A172 (cell line): ENCODE measurements around the gene SGSM1. TPM values are rescaled to one million over a fixed set of nuclear protein-coding genes. Genes with fewer than 3 reads are reported as not detected.
A peak's percentile ranks its signal among the peaks of the same experiment; 100 is the strongest.

Source experiments
- DNase-seq: peaks from one replicate; pipeline ENCODE4 v3.0.0-alpha.2; 2015; ENCODE audit warnings: low spot score
- total RNA-seq: library from RNA; depleted of rRNA; stranded (reverse); fragments of >200 nt; shearing (Covaris generic); gene quantifications from 2 replicates; pipeline ENCODE4 v1.2.3, GENCODE V29; 2014

Gene SGSM1
- total RNA-seq, 1 experiment from 2014 or later: not detected

GRCh38 chr22:24948356-24949202, 142.6 kb downstream of the SGSM1 start:
- no peak for DNase-seq

DNA sequence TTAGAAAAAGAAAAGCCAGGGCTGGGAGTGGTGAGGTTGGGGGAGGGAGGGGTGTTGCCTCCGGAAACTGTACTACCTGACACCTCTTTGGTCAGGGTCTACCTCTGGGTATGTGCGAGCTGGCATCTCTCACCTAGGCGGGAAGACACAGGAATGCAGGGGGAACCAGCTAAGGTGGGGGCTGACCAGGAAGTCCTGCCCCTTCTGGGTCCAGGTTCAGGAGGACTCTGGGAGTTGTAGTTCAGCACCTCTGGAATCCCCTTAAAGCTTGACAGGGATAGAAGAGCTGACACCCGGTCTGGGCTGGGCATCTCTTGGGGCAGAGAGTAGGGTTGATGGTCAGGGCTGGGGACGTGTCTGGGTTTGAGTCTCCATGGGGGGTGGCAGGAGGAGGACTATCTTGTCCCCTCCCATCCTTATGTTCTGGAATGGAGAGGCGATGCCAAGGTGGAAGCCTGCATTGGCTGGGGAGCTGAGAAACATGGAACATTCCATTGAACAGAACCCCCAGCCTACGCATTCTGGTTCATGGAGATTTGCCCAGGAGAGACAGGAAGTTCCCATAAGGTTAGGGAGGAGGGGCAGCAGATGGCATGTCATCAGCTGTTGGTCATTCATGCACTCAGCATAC, 144.4 kb downstream of the SGSM1 start:
- DNase-seq: peak; percentile 10

- peak; percentile 27 for DNase-seq
Measured at GRCh38 chr22:24951942-24952836, 146.2 kb downstream of the SGSM1 start, which contains the start of gene KIAA1671. Gene KIAA1671, plus strand, starts transcription at chr22:24952716. Its CDS starts 75,284 bp downstream, at chr22:25028000.

GRCh38 chr22:24952837-24953383, 146.9 kb downstream of the SGSM1 start:
- peak; percentile 48 for DNase-seq

GRCh38 chr22:24953384-24954113, 147.5 kb downstream of the SGSM1 start:
- DNase-seq: no peak

DNA sequence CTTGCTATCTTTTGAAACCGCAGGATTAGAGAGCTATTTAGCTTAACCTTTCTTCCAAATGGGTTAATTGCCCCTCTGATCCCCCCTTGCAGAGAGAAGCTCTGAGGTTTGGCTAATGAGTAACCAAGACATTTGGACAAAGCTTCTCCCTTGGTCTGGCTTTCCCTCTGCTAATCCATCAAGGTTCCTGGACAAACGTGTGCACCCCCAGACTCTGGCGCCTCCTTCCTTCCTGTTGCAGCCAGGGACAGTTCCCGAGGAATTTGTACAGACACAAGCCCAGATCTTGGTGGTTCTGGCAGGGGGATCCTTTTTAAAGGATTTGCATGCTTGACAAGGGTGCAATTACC, 148.1 kb downstream of the SGSM1 start:
- DNase-seq: peak; percentile 23

GRCh38 chr22:24954856-24955255, 148.8 kb downstream of the SGSM1 start:
- no peak for DNase-seq

- DNase-seq: no peak
Measured at GRCh38 chr22:24957043-24957442, 151.0 kb downstream of the SGSM1 start.

DNA sequence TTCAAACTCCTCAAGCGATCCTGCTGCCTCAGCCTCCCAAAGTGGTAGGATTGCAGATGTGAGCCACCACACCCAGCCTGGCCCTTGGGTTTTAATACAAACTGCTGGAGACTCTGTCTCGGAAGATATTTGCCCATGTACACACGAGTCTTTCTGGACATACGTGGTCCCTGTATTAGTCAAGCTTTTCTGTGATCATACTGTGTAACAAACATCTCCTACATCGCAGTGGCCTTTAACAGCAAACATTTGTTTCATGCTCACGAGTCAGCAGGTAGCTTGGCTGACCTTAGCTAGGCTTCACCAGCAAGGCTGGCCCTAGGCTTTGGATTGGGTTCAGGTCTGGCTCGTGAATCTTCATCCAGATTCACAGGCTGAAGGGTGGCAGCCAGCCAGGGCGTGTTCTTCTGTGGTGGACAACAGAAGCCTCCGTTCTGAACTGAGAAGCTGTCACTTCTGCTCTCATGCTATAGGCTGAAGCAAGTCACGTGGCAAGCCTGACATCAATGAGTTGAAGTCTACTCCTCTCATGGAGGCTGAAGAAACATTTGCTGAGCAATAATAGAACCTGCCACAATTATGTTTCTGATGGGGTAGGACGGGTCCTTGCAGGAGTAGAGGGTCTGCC, 155.3 kb downstream of the SGSM1 start:
- no peak for DNase-seq

- DNase-seq: no peak
Measured at GRCh38 chr22:24962094-24962493, 156.1 kb downstream of the SGSM1 start.

DNA sequence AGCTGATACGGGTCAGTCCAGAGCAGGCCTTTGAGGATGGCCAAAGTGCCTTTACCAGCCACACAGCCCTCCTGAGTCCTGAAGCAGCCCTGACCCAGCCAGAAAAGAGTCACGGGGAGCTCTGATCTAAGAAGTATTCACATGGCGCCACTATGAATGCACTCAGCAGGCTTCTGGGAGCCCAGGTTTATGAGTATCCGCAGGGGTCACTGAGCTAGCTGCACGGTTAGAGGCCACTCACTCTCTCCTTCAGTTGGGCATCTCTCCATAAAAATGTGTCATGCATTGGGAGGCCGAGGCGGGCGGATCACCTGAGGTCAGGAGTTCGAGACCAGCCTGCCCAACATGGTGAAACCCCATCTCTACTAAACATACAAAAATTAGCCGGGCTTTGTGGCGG, 156.8 kb downstream of the SGSM1 start:
- no peak for DNase-seq

DNA sequence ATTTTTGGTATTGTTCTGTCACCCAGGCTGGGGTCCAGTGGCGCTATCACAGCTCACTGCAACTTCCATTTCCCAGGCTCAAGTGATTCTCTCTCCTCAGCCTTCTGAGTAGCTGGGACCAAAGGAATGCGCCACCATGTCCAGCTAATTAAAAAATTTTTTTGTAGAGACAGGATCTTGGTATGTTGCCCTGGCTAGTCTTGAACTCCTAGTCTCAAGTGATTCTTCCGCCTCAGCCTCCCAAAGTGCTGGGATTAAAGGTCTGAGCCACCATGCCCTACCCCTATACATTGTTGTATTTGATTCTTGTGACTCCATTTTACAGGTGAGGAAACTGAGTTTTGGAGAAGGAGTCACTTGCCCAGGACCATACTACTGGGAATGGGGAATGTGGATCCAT, 158.4 kb downstream of the SGSM1 start:
- DNase-seq: no peak

- DNase-seq: peak; percentile 34
Measured at GRCh38 chr22:24965822-24966626, 160.0 kb downstream of the SGSM1 start.

GRCh38 chr22:24968066-24968561, 162.1 kb downstream of the SGSM1 start:
- peak; percentile 87 for DNase-seq

DNA sequence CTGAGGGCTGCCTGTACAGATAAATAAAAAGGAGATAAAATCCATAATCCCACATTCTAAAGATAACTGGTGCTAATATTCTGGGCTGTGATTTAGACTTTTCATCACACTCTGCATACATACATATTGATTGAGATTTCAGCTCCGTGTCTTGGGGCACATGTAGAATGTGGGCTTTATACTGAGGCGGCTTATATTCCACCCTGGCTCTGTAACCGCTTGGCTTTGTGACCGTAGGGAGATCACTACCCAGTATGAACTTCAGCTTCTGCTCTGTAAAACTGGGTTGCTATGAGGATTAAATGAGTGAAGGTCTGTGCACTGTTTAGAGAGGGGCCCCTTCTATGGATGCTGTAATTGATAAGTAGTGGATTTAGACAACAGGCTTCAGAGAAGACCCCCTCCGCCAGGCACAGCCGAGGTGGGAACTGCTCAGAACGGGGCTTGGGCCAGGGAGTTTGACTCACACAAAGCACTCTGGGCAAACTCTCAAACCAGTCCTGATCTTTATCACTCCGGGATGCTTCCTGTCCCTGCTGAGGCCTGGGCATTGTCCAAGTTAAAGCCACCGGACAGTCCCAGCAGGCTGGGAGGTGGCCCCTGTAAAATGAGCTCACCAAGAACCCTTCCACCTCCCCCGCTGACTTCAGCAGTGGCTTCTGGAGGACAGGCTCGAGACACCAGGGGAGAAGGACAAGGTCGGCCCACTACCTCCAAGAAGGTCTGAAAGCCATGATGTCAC, 163.7 kb downstream of the SGSM1 start:
- peak; percentile 80 for DNase-seq

GRCh38 chr22:24972369-24972768, 166.4 kb downstream of the SGSM1 start:
- no peak for DNase-seq

DNA sequence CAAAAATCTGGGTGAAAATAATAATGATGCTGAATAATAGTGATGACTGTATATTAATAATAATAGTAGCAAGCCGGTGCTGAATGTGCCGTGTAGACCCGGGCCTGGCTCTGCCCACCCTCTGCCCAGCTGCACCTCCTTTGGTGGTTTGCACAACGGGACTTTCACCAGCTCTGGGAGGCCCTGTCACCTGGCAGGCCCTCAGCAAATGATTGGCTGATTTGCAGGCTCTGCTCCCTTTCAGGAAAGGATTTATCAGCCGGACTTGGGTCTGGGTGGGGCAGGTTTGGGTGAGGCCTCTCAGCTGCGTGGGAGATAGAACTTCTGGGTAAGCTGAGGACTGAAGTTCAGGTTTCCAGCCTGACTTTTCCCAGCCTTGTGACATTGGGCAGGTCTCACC, 167.9 kb downstream of the SGSM1 start:
- no peak for DNase-seq

GRCh38 chr22:24975125-24975640, 169.2 kb downstream of the SGSM1 start:
- no peak for DNase-seq
